Measurements from ENCODE around the gene C11orf86. TPM values are rescaled to one million over a fixed set of nuclear protein-coding genes. Genes with fewer than 3 reads are reported as not detected.
A peak's percentile ranks its signal among the peaks of the same experiment; 100 is the strongest.

Gene C11orf86
- polyA plus RNA-seq, 1 donor from 2014 or later: not detected

DNA sequence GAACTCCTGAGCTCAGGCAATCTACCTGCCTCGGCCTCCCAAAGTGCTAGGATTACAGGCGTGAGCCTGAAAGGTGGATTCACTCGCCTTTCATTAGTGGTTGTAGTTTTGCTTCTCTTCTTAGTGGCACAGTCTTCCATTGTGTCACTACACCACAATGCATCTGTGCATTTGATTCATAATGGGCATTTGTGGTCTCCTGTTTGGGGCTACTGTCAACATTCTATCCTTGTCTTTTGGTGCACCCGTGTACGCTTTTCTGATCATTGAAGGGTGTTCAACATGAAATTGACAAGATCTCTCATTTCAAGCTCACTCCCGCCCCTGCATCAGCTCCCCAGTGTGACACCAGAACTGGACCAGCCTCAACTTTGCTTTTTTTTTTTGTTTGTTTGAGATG lies 45.8 kb downstream of the C11orf86 start:
- peaks cover 60% of the 10 kb centered on the region for H3K27me3 Mint-ChIP-seq
- H3K9me3 Mint-ChIP-seq: peaks cover 2 to 7% (median 4%) of the 10 kb centered on the region in 3 donors
- H3K27ac Mint-ChIP-seq: no peak overlapping the region
- peaks cover 11 to 16% (median 14%) of the 10 kb centered on the region in 3 donors for H3K4me1 Mint-ChIP-seq
- H3K4me3 Mint-ChIP-seq: peak overlapping the region in 2 of 4 donors; percentile 22 to 52
- H3K36me3 Mint-ChIP-seq: no peaks in the 10 kb centered on the region

DNA sequence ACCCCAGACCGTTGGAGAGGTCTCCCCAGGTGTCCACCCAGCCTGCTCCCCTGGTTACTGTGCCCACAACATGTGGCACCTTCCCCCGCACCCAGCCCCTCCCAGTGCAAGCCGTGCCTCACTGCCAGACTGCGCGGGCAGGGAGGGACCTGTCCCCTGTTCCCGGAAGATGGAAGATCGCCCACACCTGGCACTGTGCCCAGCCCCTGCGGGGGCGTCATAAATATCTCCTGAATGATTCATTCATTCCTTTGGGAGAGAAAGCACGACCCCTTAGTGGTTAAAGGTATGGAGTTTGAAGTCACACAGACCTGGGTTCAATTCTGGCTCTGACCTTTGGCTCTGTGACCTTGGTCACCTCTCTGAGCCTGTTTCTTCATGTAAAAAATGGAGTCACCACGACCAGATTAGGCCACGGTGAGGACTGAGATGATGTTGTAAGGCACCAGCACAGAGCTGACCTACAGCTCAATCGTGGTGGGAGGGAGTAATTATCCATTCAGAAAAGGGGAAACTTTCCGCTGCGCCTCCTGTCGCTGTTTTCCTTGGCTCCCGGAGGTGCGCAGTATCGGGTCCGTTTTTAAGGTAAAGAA lies 47.3 kb downstream of the C11orf86 start:
- no peak overlapping the region for H3K27ac Mint-ChIP-seq
- H3K27me3 Mint-ChIP-seq: peaks cover 65% of the 10 kb centered on the region
- peaks cover 2 to 7% (median 4%) of the 10 kb centered on the region in 3 donors for H3K9me3 Mint-ChIP-seq
- peaks cover 11 to 19% (median 16%) of the 10 kb centered on the region in 3 donors for H3K4me1 Mint-ChIP-seq
- no peaks in the 10 kb centered on the region for H3K36me3 Mint-ChIP-seq
- H3K4me3 Mint-ChIP-seq: peak overlapping the region in 2 of 4 donors; percentile 32 to 54

DNA sequence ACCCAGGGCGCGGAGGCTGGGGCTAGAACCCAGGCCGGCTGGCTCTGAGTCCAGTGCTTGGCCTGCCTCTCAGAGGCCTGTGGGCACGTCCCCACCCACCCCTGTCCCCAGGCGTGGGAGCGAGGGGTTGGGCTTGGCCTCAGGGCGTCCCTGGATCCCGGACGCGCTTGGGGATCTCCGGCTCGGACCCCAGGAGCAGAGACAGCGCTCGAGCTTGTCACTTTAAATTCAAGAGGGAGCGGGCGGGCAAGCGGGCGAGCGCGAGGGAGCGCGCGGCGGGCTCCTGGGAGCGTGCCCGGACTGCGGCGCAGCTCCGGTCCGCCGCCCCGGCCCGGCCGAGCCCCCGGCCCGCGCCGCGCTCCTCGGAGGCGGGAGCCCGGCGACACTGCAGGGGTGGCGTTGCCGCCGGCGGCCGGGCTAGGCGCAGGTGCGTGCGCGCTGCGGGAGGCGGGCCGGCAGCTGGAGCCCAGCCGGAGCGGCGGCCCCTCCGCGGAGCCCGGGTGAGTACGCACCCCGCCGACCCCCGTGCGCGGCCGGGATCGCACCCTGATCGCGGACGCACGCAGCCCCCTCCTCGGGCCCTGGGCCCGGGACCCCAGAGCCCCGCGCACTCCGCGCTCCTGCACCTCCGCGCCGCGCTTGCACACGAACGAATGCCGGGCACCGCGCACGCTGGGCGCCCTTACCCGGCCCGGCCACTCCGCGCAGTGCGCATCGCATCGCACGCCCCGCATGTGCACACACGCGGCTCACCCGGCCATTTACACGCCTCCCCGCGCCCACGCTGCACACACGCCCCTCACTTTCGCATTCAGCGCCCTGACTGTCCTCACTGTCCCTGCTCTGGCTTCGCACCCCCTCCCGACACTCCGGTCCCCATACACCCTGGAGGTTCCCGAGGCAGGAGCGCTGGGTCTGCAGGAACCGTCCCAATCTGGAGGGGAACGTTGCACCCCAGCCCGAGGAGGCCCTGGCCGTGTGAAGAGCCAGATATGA lies 48.2 kb downstream of the C11orf86 start, which contains the start of gene SYT12:
Gene SYT12 (plus strand): TSS at position 174 of the 996 bp plus-strand sequence. CDS start 7,011 bp downstream, outside the sequence.
- peaks cover 2 to 7% (median 4%) of the 10 kb centered on the region in 3 donors for H3K9me3 Mint-ChIP-seq
- no peak within 1 kb of the TSS for H3K27ac Mint-ChIP-seq
- H3K4me3 Mint-ChIP-seq: peak within 1 kb of the TSS in 2 of 4 donors; percentile 32 to 54
- no peaks in the 10 kb centered on the region for H3K36me3 Mint-ChIP-seq
- peaks cover 71% of the 10 kb centered on the region for H3K27me3 Mint-ChIP-seq
- H3K4me1 Mint-ChIP-seq: peaks cover 17 to 27% (median 24%) of the 10 kb centered on the region in 3 donors

DNA sequence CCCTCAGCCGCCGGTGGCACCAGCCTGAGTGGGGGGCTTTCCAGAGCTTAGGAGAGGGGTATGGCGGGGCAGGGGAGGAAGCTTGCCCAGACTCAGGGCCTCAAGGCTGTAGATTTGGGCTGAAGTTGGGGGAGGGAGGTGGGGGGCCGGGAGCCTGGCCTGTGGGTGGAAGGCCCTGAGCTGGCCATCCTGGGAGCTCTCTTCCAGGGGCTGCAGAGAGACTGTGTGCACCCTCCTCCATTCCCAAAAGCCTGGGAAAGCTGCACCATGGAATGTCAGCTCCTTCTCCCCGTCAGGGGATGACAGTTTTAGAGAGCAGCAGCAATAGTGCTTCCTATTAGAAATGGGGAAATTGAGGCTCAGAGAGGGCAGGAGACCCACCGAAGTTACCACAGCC lies 48.9 kb downstream of the C11orf86 start:
- Mint-ChIP-seq H3K27me3 (peaks cover 68% of the 10 kb centered on the region), H3K9me3 (peaks cover 0 to 3% (median under 1%) of the 10 kb centered on the region in 3 donors), H3K36me3 (no peaks in the 10 kb centered on the region), H3K27ac (no peak overlapping the region), H3K4me1 (peaks cover 17 to 30% (median 27%) of the 10 kb centered on the region in 3 donors), H3K4me3 (peak overlapping the region in 1 of 4 donors; percentile 27)

DNA sequence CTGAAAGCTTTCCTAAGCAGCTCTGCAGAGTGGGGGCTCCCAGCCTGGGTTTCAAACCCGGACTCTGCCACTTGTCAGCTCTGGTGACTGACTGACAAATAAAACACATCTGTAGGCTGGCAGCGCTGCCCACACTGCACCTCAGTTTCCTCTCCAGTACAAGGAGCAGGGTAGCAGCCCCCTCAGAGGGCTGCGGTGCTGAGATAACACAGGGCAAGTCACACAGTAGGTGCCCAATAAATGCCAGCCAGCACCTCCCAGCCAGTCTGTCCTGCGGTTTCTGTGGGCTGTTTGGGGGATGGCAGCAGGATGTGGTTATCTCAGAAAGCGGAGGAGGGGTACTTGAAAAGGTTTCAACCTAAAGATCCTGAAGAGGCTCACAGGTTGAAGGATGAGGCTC lies 49.3 kb downstream of the C11orf86 start:
- Mint-ChIP-seq H3K9me3 (peaks cover 0 to 2% (median 0%) of the 10 kb centered on the region in 3 donors), H3K4me3 (peak overlapping the region in 2 of 4 donors; percentile 30 to 71), H3K36me3 (no peaks in the 10 kb centered on the region), H3K4me1 (peaks cover 17 to 30% (median 27%) of the 10 kb centered on the region in 3 donors), H3K27me3 (peaks cover 66% of the 10 kb centered on the region), H3K27ac (peak overlapping the region in 1 of 3 donors; percentile 29)

DNA sequence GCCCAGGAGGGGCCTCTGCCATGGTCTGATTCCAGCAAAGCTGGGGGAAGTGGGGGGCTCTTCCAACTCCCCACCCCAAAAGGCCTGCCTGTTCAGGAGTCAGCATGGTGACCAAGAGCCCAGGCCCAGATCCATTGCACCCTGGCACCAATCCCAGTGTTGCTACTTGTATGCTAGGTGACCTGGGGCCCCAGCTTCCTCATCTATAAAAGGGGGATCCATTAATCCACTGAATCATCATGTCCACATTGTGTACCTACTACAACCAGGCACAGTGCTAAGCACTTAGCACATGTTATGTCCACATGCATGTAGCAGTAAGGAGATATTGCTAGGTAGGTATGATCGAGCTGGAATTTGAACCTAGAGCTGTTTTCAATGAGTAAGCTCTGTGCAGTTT lies 49.9 kb downstream of the C11orf86 start:
- peaks cover 0 to 2% (median 0%) of the 10 kb centered on the region in 3 donors for H3K9me3 Mint-ChIP-seq
- H3K4me1 Mint-ChIP-seq: peaks cover 15 to 30% (median 27%) of the 10 kb centered on the region in 3 donors
- H3K27ac Mint-ChIP-seq: peak overlapping the region in 2 of 3 donors; percentile 29 to 63
- no peaks in the 10 kb centered on the region for H3K36me3 Mint-ChIP-seq
- peaks cover 68% of the 10 kb centered on the region for H3K27me3 Mint-ChIP-seq
- H3K4me3 Mint-ChIP-seq: peak overlapping the region in 1 of 4 donors; percentile 68

DNA sequence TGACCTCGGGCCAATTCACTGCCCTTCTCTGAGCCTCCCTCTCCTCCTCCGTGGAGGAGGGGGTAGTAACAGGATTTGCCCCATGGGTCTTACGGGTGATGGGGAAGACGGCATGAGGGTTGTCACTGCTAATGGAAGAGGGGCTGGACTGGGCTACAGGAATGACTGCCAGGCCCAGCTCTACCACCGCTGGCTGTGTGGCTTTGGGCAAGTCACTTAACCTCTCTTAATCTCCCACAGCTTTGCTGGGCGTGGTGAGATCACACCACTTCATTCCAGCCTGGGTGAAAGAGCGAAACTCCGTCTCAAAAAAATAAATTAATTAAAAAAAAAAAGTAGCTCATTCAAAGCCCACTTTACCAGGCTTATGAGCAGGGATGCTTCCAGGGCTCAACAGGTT lies 50.6 kb downstream of the C11orf86 start:
- H3K27me3 Mint-ChIP-seq: peaks cover 69% of the 10 kb centered on the region

More for the DNA sequence above, 50.6 kb downstream of the C11orf86 start:
- Mint-ChIP-seq H3K4me3 (no peak overlapping the region), H3K9me3 (peaks cover 0 to 2% (median 0%) of the 10 kb centered on the region in 3 donors), H3K27ac (peak overlapping the region in 1 of 3 donors; percentile 29), H3K36me3 (no peaks in the 10 kb centered on the region), H3K4me1 (peaks cover 15 to 30% (median 27%) of the 10 kb centered on the region in 3 donors)

Other genes starting within 250 kb of the C11orf86 start
- gene SPTBN2, start 246.1 kb upstream of the C11orf86 start, polyA plus RNA-seq: not detected
- gene RCE1, start 131.9 kb upstream of the C11orf86 start, polyA plus RNA-seq: 24.9 TPM
- 2.2 TPM for gene LRFN4, start 118.2 kb upstream of the C11orf86 start, polyA plus RNA-seq
- 1.3 TPM for gene PC, start 16.9 kb upstream of the C11orf86 start, polyA plus RNA-seq
- not detected for gene SYT12, start 47.8 kb downstream of the C11orf86 start, polyA plus RNA-seq
- gene RHOD, start 81.5 kb downstream of the C11orf86 start, polyA plus RNA-seq: 0.54 TPM
- 25.1 TPM for gene KDM2A, start 144.0 kb downstream of the C11orf86 start, polyA plus RNA-seq

Measured in IgD-negative memory B cell (primary cell).